Ureter (tissue), 1 donor: Measurements from ENCODE around the gene SCYL3. TPM values are rescaled to one million over a fixed set of nuclear protein-coding genes. Genes with fewer than 3 reads are reported as not detected.
"Not testable (repeated sequence)": the region's sequence is repeated elsewhere in the genome, so short reads cannot be mapped to it uniquely, and the experiment has no call there.

Source experiments
- DNase-seq: peaks from one replicate; pipeline ENCODE4 v3.0.0-alpha.2; 2020; ENCODE audit warnings: low spot score
- total RNA-seq: library from RNA; stranded (reverse); gene quantifications from one replicate; pipeline ENCODE4 v1.2.4, GENCODE V29; 2023
- donor health status: DM: yes; HTN: yes; CAD: no.

SCYL3 gene
- total RNA-seq, 1 donor from 2014 or later = 21.2 TPM

- no peak for DNase-seq
Observed at GRCh38 chr1:169872906-169873305, 20.8 kb downstream of the SCYL3 start.

- not testable (repeated sequence) for DNase-seq
Observed at GRCh38 chr1:169871988-169872387, 21.7 kb downstream of the SCYL3 start.

- no peak for DNase-seq
Observed at GRCh38 chr1:169869426-169869825, 24.3 kb downstream of the SCYL3 start.

- no peak for DNase-seq
Observed at GRCh38 chr1:169868978-169869377, 24.7 kb downstream of the SCYL3 start.

- DNase-seq = no peak
Observed at GRCh38 chr1:169867012-169867675, 26.6 kb downstream of the SCYL3 start.

GRCh38 chr1:169866577-169866976, 27.1 kb downstream of the SCYL3 start:
- DNase-seq = no peak

GRCh38 chr1:169864531-169864930, 29.2 kb downstream of the SCYL3 start:
- DNase-seq = not testable (repeated sequence)

- DNase-seq = no peak
Observed at GRCh38 chr1:169860750-169861149, 32.9 kb downstream of the SCYL3 start.

GRCh38 chr1:169860187-169860586, 33.5 kb downstream of the SCYL3 start:
- DNase-seq = no peak

GRCh38 chr1:169859001-169859400, 34.7 kb downstream of the SCYL3 start:
- no peak for DNase-seq

GRCh38 chr1:169858467-169858866, 35.2 kb downstream of the SCYL3 start:
- DNase-seq = no peak

- DNase-seq = no peak
Observed at GRCh38 chr1:169853341-169853740, 40.4 kb downstream of the SCYL3 start.

- DNase-seq = no peak
Observed at GRCh38 chr1:169849346-169850022, 44.2 kb downstream of the SCYL3 start.

GRCh38 chr1:169848456-169848855, 45.2 kb downstream of the SCYL3 start:
- DNase-seq = no peak

GRCh38 chr1:169844941-169845608, 48.6 kb downstream of the SCYL3 start:
- DNase-seq = no peak

- no peak for DNase-seq
Observed at GRCh38 chr1:169838942-169839341, 54.8 kb downstream of the SCYL3 start.

GRCh38 chr1:169836198-169836597, 57.5 kb downstream of the SCYL3 start:
- no peak for DNase-seq

GRCh38 chr1:169835647-169836046, 58.0 kb downstream of the SCYL3 start:
- DNase-seq = no peak

- DNase-seq = no peak
Observed at GRCh38 chr1:169834869-169835268, 58.8 kb downstream of the SCYL3 start.

- no peak for DNase-seq
Observed at GRCh38 chr1:169833179-169833901, 60.4 kb downstream of the SCYL3 start.

- no peak for DNase-seq
Observed at GRCh38 chr1:169829671-169830070, 64.0 kb downstream of the SCYL3 start.

- DNase-seq = no peak
Observed at GRCh38 chr1:169824153-169824552, 69.5 kb downstream of the SCYL3 start.
